ENCODE results near the gene CMTM5.
"Not testable (repeated sequence)": the region's sequence is repeated elsewhere in the genome, so short reads cannot be mapped to it uniquely, and the experiment has no call there.

GRCh38 chr14:23425798-23426197 is 49.0 kb downstream of the CMTM5 start:
- TF ChIP-seq CTCF, POLR2A (IDR thresholded peaks at IDR 0.05): not testable (repeated sequence)

Measured in esophagus squamous epithelium (tissue), 4 donors.